Mesendoderm (in vitro differentiated cells): ENCODE data around the gene NAXE.

Source experiments
- DNase-seq: peaks from one replicate; pipeline ENCODE4 v3.0.0; 2013
- H2AK5ac ChIP-seq: 2 replicates; pipeline ENCODE4 v1.6.1; 2013; ENCODE audit warnings: low read length, inconsistent platforms
- H2BK120ac ChIP-seq: 2 replicates; pipeline ENCODE4 v1.6.1; 2013; ENCODE audit warnings: low read depth, mild to moderate bottlenecking, low read length, moderate library complexity, mixed read lengths
- H2BK15ac ChIP-seq: replicated peaks from 2 replicates; pipeline ENCODE4 v1.6.1; 2013; ENCODE audit warnings: low read depth, mild to moderate bottlenecking, moderate library complexity
- H2BK5ac ChIP-seq: 2 replicates; pipeline ENCODE4 v1.6.1; 2013; ENCODE audit warnings: low read length, inconsistent platforms
- H3K18ac ChIP-seq: 2 replicates; pipeline ENCODE4 v1.6.1; 2013; ENCODE audit warnings: mild to moderate bottlenecking, low read length, mixed read lengths
- H3K23ac ChIP-seq: one replicate; pipeline ENCODE4 v1.6.1; 2013; ENCODE audit warnings: low read length
- H3K27ac ChIP-seq: 2 replicates; pipeline ENCODE4 v1.5.1; 2013; ENCODE audit warnings: low read depth, mild to moderate bottlenecking, inconsistent platforms, low read length, moderate library complexity
- H3K27me3 ChIP-seq: 2 replicates; pipeline ENCODE4 v1.6.1; 2013; ENCODE audit warnings: low read length, control low read depth, mild to moderate bottlenecking, inconsistent platforms; ENCODE audit not compliant: insufficient read depth, poor library complexity
- H3K36me3 ChIP-seq: 2 replicates; pipeline ENCODE4 v1.6.1; 2013; ENCODE audit warnings: low read length, inconsistent platforms; ENCODE audit not compliant: control insufficient read depth, insufficient read depth
- H3K4ac ChIP-seq: one replicate; pipeline ENCODE4 v1.6.1; 2013; ENCODE audit warnings: low read depth, mild to moderate bottlenecking, low read length, moderate library complexity
- H3K4me1 ChIP-seq: 2 replicates; pipeline ENCODE4 v1.6.1; 2013; ENCODE audit warnings: low read depth, low read length, inconsistent platforms; ENCODE audit not compliant: control insufficient read depth
- H3K4me2 ChIP-seq: 2 replicates; pipeline ENCODE4 v1.6.1; 2013; ENCODE audit warnings: low read length
- H3K4me3 ChIP-seq: 2 replicates; pipeline ENCODE4 v1.5.1; 2013; ENCODE audit warnings: mild to moderate bottlenecking, low read length
- H3K56ac ChIP-seq: one replicate; pipeline ENCODE4 v1.6.1; 2013; ENCODE audit warnings: low read length
- H3K79me1 ChIP-seq: 2 replicates; pipeline ENCODE4 v1.6.1; 2013; ENCODE audit warnings: low read length, inconsistent platforms
- H3K79me2 ChIP-seq: 2 replicates; pipeline ENCODE4 v1.6.1; 2013; ENCODE audit warnings: mild to moderate bottlenecking, low read length; ENCODE audit not compliant: control insufficient read depth, insufficient read depth
- H3K9ac ChIP-seq: 2 replicates; pipeline ENCODE4 v1.6.1; 2013; ENCODE audit warnings: low read length, inconsistent platforms
- H4K5ac ChIP-seq: one replicate; pipeline ENCODE4 v1.6.1; 2013; ENCODE audit warnings: low read length
- H4K8ac ChIP-seq: one replicate; pipeline ENCODE4 v1.6.1; 2013; ENCODE audit warnings: low read depth, mild to moderate bottlenecking, control low read depth, low read length, moderate library complexity
- WGBS: extraction: QIAGEN DNeasy Blood & Tissue Kit; methylation state at CpG from one replicate; pipeline ENCODE4 v1.1.7; 2013; ENCODE audit warnings: low lambda C conversion rate, missing lambda C conversion rate; ENCODE audit not compliant: insufficient coverage; ENCODE audit errors: extremely low coverage; 5-methylcytosine and 5-hydroxymethylcytosine counted together

Gene NAXE

DNA sequence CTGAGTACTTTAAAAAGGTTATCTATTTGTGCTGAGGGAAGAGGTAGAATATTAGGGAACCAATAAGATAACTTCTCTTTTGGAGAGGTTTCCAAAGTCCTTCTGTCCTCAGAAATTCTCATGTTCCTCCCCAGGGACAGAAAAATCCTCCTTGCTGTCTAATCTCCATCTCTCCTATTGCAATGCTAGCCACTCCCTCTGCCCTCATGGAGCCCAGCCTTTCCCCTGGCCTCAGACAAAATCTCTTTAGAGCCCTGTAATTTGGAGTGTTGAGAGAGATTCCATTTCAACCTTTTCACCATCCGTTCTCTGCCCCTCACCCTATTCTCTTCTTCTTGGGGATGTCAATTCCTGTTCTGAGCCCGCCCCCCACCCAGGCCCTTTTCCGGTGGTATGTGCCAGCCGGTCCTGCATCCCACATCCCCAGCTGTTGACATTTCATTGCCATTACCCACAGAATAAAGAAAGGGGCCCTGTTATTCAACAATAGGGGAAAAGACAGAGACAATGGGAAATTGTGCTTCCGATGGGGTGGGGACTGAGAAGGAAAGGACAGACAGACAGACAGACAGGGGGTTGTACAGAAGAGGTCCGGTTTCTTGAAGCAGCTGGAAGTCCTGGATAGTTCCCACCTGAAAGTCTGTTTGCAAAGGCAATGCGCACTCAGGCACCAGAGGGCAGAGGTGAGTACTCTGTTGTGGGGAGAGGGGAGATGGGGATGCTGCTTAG is 27.4 kb downstream of the NAXE start, which contains the start of gene HAPLN2:
Gene HAPLN2 (plus strand): TSS at position 563 of the 729 bp plus-strand sequence. CDS start 4,076 bp downstream, outside the sequence.
- peak; percentile 67 for DNase-seq
- H3K4me1 ChIP-seq: no peaks in the 10 kb centered on the region
- H3K79me2 ChIP-seq: no peaks in the 10 kb centered on the region
- peaks cover 12% of the 10 kb centered on the region for H3K27me3 ChIP-seq
- no peak within 1 kb of the TSS for H3K9ac ChIP-seq
- H2BK120ac ChIP-seq: no peak within 1 kb of the TSS
- no peak within 1 kb of the TSS for H2BK5ac ChIP-seq
- no peak within 1 kb of the TSS for H3K23ac ChIP-seq
- no peak within 1 kb of the TSS for H3K18ac ChIP-seq
- H3K79me1 ChIP-seq: no peaks in the 10 kb centered on the region
- no peak within 1 kb of the TSS for H2AK5ac ChIP-seq
- H4K5ac ChIP-seq: no peak within 1 kb of the TSS
- no CpG with 5 or more reads among the region's 7 CpGs for WGBS
- no peak within 1 kb of the TSS for H3K4me3 ChIP-seq
- H3K27ac ChIP-seq: no peak within 1 kb of the TSS
- H3K4me2 ChIP-seq: no peak within 1 kb of the TSS
- H4K8ac ChIP-seq: no peak within 1 kb of the TSS
- H3K56ac ChIP-seq: no peak within 1 kb of the TSS
- H2BK15ac ChIP-seq: no peak within 1 kb of the TSS
- H3K4ac ChIP-seq: no peak within 1 kb of the TSS
- no peaks in the 10 kb centered on the region for H3K36me3 ChIP-seq

DNA sequence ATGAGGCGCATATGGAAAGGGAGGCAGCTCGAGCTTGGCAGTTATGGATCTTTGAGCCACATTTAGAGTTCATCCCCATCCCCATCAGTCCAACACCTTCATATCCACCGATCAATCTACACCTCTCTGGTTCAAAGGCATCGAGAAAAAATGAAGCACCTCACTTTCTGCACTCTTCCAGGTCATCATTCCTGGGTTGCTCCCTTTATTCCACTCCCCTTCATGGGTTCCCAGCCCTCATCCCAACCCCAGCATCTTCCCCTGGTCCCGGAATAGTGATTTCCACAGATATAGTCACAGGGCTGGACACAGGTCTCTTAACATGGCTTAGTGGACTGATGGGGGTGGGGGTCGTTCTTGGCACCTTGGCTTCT is 28.0 kb downstream of the NAXE start:
- Histone ChIP-seq H3K4me2 (no peak overlapping the region), H3K79me1 (no peaks in the 10 kb centered on the region), H2BK120ac (no peak overlapping the region), H3K56ac (no peak overlapping the region), H3K27me3 (peaks cover 14% of the 10 kb centered on the region), H2BK15ac (no peak overlapping the region), H3K4me1 (no peaks in the 10 kb centered on the region), H4K8ac (no peak overlapping the region), H2BK5ac (no peak overlapping the region), H3K79me2 (no peaks in the 10 kb centered on the region), H3K9ac (no peak overlapping the region), H3K27ac (no peak overlapping the region), H3K4me3 (no peak overlapping the region), H4K5ac (no peak overlapping the region), H3K4ac (no peak overlapping the region), H3K18ac (no peak overlapping the region), H2AK5ac (no peak overlapping the region), H3K23ac (no peak overlapping the region), H3K36me3 (no peaks in the 10 kb centered on the region)
- no peak for DNase-seq
- no CpG with 5 or more reads among the region's 6 CpGs for WGBS

DNA sequence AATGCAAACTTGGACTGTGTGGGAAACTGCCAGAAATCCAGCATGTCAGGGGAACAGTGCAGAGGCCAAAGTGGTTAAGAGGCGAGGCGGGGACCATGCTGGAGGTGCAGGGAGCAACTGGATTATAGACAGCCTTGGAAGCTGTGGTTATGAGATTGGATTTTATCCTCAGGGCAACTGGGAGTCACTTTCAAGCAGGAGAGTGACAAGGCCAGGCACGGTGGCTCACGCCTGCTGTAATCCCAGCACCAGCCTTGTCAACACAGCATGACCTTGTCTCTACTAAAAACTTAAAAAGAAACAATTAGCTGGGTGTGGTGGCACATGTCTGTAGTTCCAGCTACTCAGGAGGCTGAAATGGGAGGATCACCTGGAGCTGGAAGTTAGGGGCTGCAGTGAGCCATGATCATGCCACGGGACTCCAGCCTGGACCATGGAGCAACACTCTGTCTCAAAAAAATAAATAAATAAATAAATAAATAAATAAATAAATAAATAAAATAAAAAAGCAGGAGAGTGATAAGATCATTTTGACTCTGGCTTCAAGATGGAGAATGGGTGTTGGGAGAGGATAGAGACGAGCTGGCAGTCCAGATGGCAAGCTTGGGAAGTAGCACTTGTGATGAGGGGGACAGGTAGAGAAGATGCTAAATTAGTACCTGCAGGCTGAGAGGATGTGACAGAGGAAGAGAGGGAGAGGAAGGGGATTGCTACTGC is 31.2 kb downstream of the NAXE start:
- no peak overlapping the region for H2BK5ac ChIP-seq
- no peak overlapping the region for H3K56ac ChIP-seq
- no CpG with 5 or more reads among the region's 6 CpGs for WGBS
- H3K9ac ChIP-seq: no peak overlapping the region
- H3K4ac ChIP-seq: no peak overlapping the region
- H2AK5ac ChIP-seq: no peak overlapping the region
- H3K27ac ChIP-seq: no peak overlapping the region
- no peaks in the 10 kb centered on the region for H3K79me1 ChIP-seq
- no peak overlapping the region for H3K4me2 ChIP-seq
- H3K23ac ChIP-seq: no peak overlapping the region
- no peak overlapping the region for H4K8ac ChIP-seq
- DNase-seq: no peak
- H4K5ac ChIP-seq: no peak overlapping the region
- no peaks in the 10 kb centered on the region for H3K79me2 ChIP-seq
- no peak overlapping the region for H2BK15ac ChIP-seq
- H3K27me3 ChIP-seq: peaks cover 21% of the 10 kb centered on the region
- no peak overlapping the region for H3K4me3 ChIP-seq
- H3K36me3 ChIP-seq: no peaks in the 10 kb centered on the region
- no peaks in the 10 kb centered on the region for H3K4me1 ChIP-seq
- no peak overlapping the region for H2BK120ac ChIP-seq
- H3K18ac ChIP-seq: no peak overlapping the region

DNA sequence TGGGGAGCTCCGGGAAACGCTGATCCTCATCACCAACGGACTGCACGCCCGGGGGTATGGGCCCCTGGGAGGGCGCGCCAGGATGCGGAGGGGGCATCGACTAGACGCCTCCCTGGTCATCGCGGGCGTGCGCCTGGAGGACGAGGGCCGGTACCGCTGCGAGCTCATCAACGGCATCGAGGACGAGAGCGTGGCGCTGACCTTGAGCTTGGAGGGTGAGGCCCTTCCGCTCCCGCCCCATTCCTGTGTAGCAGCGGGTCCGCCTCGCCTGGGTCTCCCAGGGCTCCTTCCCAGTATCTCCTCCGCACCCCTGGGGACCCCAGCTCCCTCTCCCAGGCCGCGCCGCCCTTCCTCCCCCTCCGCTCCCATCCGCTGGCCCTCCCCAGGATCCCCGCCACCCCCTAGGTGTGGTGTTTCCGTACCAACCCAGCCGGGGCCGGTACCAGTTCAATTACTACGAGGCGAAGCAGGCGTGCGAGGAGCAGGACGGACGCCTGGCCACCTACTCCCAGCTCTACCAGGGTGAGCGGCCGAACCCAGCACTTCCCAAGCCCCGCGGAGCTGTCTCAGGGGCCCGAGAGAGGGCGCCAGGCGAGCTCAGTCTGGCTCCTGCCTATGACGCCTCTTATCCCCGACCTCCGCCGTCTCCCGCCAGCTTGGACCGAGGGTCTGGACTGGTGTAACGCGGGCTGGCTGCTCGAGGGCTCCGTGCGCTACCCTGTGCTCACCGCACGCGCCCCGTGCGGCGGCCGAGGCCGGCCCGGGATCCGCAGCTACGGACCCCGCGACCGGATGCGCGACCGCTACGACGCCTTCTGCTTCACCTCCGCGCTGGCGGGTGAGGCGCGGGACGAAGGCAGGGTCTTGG is 32.6 kb downstream of the NAXE start:
- no CpG with 5 or more reads among the region's 87 CpGs for WGBS
- H3K9ac ChIP-seq: peak overlapping the region; percentile 66
- peak overlapping the region; percentile 23 for H3K4me3 ChIP-seq
- H3K79me2 ChIP-seq: no peaks in the 10 kb centered on the region
- no peaks in the 10 kb centered on the region for H3K4me1 ChIP-seq
- no peak overlapping the region for H2BK15ac ChIP-seq
- H3K27ac ChIP-seq: no peak overlapping the region
- H3K4ac ChIP-seq: no peak overlapping the region
- DNase-seq: peak; percentile 91
- H3K56ac ChIP-seq: peak overlapping the region; percentile 78
- no peak overlapping the region for H2BK120ac ChIP-seq
- H2BK5ac ChIP-seq: no peak overlapping the region
- no peak overlapping the region for H3K18ac ChIP-seq
- no peaks in the 10 kb centered on the region for H3K79me1 ChIP-seq
- H3K23ac ChIP-seq: no peak overlapping the region
- H2AK5ac ChIP-seq: no peak overlapping the region
- H3K27me3 ChIP-seq: peaks cover 21% of the 10 kb centered on the region
- no peak overlapping the region for H4K8ac ChIP-seq
- H3K4me2 ChIP-seq: peak overlapping the region; percentile 83
- H4K5ac ChIP-seq: no peak overlapping the region
- no peaks in the 10 kb centered on the region for H3K36me3 ChIP-seq

GRCh38 chr1:156624814-156625435 is 33.3 kb downstream of the NAXE start:
- H3K27me3 ChIP-seq: peaks cover 21% of the 10 kb centered on the region

More at GRCh38 chr1:156624814-156625435, 33.3 kb downstream of the NAXE start:
- H3K4ac ChIP-seq: no peak overlapping the region
- H2BK15ac ChIP-seq: no peak overlapping the region
- H3K9ac ChIP-seq: peak overlapping the region; percentile 66
- H3K23ac ChIP-seq: no peak overlapping the region
- no peaks in the 10 kb centered on the region for H3K79me1 ChIP-seq
- WGBS: no CpG with 5 or more reads among the region's 55 CpGs
- H2AK5ac ChIP-seq: no peak overlapping the region
- no peak overlapping the region for H2BK120ac ChIP-seq
- H3K4me1 ChIP-seq: no peaks in the 10 kb centered on the region
- H2BK5ac ChIP-seq: no peak overlapping the region
- no peak for DNase-seq
- H3K36me3 ChIP-seq: no peaks in the 10 kb centered on the region
- H4K8ac ChIP-seq: no peak overlapping the region
- no peak overlapping the region for H3K4me3 ChIP-seq
- H3K27ac ChIP-seq: no peak overlapping the region
- no peak overlapping the region for H4K5ac ChIP-seq
- no peaks in the 10 kb centered on the region for H3K79me2 ChIP-seq
- no peak overlapping the region for H3K18ac ChIP-seq
- peak overlapping the region; percentile 83 for H3K4me2 ChIP-seq
- peak overlapping the region; percentile 78 for H3K56ac ChIP-seq
